NCI-H524 treated with DMSO at 0.1 percent for 48 hours (cell line): ENCODE measurements around the gene ISOC2.
A peak's percentile ranks its signal among the peaks of the same experiment; 100 is the strongest.

ENCODE experiments used
- DNase-seq: peaks from one replicate; lab custom pipeline; 2025; lab: John Stamatoyannopoulos, UW

ISOC2 gene

DNA sequence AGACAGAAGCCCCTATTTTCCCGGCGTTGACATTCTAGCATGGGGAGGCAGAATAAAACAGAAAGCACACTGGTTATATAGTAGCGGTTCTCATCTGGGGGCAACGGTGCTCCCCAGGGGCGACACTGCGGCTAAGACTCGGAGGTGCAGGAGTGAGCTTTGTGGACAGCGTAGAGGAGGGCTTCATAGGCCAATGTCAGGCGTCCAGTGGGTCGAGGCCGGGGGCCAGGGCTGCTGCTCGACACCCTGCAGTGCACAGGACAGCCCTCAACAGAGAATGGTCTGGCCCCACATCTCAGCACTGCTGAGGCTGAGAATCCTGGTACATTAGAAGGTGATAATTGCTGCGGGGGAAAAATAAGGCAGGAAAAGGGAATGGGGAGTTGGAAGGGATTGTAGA is 16.5 kb upstream of the ISOC2 start:
- no peak for DNase-seq

- DNase-seq, result peak; percentile 76
These were observed 14.8 kb upstream of the ISOC2 start, which contains the start of gene ZNF628 for GRCh38 chr19:55476100-55476775. ZNF628 (plus strand) TSS chr19:55476617; CDS start chr19:55479911, 3,294 bp downstream.

DNA sequence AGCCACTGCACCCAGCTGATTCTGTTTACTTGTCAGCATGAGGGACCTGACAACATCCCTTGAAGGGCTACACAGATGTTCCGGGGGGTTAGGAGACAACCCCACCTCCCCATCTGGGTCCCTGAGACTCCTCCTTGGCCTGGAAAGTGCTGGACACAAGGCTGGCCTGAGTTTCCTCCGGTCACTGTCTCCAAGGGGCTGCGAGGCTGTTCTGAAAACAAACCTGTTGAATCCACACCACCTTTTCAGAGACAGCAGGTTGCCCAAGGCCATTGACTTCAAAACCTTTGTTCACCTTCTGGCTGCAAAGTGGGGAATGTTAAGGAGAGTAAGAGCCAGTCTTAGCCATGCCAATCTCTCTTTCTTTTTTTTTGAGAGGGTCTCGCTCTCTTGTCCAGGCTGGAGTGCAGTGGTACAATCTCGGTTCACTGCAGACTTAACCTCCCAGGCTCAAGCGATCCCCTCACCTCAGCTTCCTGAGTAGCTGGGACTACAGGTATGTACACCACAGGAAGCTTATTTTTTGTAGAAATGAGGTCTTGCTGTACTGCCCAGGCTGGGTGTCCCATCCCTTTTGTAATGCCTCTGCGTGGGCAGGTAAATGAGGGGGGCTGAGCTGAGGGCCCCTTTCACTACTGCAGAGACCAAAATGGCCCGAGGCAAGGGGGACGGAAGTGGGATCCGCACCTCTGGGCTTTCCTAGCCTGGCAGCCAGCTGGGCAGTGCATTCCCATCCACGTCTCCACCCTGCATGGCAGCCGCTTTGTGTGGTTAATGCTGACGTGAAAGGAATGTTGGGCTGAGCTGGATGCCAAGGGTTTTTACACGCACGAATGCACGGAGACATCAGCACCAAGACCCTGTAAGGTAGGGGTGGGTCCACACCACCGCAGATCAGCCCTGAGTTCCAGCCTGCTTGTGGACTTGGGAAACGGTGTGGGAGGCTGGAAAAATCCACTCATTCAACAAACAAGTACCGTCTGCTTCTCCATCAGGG is 13.1 kb upstream of the ISOC2 start:
- no peak for DNase-seq

DNA sequence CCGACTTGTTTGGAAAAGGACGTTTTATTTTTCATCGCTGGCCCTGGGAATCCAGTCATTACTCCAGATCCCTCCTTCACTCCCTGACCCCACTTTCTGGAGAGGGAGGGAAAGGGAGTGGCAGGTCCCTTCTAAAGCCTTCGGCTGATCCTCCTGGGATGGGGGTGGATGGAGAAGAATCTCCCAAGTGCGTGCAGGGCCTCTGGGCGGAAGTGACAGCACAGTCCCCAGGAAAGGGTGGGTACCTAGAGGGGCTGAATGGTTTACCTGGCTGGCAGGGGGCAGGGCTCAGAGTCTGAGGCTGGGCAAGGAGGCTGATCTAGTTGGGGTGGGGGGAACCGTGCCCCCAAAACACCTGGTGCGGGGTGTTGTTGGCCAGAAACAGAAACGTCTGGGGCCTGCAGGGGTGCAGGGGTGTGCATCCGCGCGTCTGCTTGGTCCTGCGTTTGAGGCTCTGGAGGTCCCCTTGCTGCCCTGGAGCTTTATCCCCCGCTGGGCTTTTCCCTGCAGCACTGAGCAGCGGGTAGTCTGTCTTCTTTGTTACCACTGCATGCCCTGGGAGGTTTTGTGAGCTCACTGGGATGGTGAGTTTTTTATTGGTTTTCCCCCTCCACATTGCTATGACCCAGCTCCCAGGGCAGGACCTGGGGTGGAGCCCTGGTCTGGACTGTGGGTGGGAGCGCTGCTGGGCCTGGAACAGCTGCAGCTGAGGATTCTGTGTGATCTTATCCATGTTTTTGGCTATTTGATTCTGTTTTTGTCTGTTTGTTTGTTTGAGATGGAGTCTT is 12.0 kb upstream of the ISOC2 start:
- no peak for DNase-seq

DNA sequence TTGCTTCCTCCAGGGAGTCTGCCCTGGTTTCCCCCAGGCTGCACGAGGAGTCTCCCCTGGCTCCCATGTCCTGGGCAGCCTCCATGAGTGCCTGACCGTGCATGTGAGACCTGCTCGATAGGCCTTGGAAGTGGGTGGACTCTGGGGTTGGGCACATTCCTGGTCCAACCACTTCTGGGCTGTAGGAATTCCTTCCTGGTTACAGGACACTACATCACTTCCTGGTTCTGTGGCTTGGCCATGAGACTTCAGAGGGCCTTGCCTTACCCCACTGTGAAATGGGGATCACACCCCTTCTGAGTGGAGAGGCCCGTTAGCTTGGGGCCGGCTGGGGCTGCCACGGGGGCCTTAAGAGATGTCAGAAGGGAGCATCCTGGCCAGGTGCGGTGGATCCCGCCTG is 11.0 kb upstream of the ISOC2 start:
- no peak for DNase-seq

GRCh38 chr19:55471266-55471665 is 9.8 kb upstream of the ISOC2 start:
- no peak for DNase-seq

DNA sequence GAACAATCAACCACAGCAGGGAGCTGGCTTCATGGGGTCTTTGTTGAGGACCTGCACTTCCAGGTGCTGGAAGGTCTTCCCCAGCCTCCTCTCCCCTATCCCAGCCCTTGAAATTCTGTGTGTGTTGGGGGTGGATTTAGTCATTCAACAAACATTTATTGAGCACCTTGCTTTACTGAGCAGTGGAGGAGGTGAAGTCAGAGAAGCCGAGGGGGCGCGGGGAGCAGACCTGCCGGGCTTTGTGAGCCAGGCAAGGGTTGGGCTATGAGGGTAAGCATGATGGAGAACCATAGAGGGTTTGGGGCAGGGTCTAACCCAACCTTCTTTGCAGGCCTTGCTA is 6.6 kb upstream of the ISOC2 start:
- DNase-seq, result no peak

DNA sequence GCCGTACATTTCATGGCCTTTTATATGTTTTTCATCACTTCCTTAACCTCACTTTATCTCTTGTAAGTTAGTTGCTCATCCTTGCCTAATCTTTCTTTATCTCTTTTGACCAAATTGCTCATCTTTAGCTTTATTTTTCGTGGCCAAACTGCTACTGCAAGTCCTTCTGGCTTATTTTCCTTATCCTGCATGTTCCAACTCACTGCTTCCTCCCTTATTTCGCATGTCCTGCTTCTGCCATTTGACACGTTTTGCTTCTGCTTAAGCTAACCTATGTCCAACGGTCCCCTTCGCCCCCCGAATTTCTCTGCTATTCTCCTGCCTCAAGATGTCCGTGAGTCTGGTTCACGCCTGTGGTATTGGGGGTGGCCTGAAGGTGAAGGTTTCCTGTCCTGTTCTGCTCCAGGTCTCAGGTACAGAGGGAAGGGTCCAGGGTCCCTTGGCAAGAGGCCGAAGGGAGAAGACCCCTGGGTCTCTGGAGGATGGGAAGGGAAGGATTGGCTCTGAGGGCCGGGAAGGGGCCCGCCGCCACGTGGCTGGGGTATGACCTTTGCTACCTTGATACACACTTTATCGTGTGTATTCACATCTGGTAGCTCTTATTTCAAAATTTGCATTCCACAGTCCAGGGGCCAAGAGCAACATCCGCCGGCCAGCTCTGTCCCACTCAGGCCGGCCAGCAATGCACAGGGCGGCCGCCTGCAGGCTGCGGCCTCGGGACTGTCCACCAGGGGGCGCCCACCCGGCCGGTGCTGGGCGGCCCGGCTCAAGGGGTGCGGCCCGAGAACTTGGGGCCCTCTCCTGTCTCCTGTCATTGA is 6.0 kb upstream of the ISOC2 start:
- no peak for DNase-seq

GRCh38 chr19:55466241-55466614 is 4.8 kb upstream of the ISOC2 start:
- no peak for DNase-seq

GRCh38 chr19:55465460-55466240 is 4.2 kb upstream of the ISOC2 start:
- no peak for DNase-seq

- no peak for DNase-seq
These were observed 3.2 kb upstream of the ISOC2 start, which contains the start of gene C19orf85 for GRCh38 chr19:55464662-55465054. C19orf85 (minus strand) TSS chr19:55464751; CDS start chr19:55464554, 197 bp downstream.

DNA sequence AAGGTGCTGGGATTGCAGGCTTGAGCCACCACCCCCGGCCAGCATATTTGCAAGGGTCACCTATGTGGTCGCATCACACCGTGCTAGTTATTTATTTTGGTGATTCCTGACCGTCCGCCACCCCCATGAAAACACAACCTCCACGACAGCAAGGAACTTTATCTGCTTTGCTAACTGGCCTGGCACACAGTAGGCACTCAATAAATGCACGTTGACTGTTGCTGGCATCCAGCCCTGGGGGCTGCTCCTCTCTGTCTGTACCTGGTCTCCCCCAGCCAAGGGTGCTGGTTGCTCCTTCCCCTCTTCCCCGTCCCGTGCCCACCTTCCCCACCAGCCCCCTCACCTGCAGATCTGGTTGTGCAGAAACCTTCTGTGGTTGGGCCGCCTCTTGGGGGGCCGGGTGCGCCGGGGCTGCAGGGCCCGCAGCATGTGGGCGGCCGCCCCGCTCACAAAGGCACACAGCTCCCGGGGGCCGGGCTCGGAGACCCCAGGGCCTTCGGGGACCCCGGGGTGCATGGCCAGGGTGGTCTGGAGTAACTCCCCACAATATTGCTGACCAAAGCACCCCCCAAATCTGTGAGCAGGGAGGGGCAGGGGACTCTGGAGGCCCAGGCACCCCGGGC is 2.7 kb upstream of the ISOC2 start:
- DNase-seq, result no peak

DNA sequence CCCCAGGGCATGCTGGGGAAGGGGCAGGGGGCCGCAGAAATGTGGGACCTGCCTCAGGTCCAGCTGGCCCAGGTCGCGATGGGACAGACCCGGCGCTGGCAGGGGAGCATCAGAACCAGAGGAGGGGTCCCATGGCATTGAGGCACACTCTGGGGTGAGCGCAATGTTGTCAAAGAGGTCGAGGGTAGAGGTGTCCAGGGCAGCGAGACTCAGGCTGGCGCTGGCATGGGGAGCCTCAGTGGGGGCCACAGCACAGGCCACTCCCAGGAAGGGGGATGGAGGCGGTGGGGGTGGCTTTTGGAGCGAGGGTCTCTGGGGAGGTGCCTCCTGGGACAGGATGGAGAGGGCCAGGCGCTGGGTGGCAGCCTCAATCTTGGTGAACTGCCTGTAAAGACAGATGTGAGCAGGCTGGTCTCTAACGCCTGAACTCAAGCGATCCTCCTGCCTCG is 2.2 kb upstream of the ISOC2 start:
- no peak for DNase-seq

DNA sequence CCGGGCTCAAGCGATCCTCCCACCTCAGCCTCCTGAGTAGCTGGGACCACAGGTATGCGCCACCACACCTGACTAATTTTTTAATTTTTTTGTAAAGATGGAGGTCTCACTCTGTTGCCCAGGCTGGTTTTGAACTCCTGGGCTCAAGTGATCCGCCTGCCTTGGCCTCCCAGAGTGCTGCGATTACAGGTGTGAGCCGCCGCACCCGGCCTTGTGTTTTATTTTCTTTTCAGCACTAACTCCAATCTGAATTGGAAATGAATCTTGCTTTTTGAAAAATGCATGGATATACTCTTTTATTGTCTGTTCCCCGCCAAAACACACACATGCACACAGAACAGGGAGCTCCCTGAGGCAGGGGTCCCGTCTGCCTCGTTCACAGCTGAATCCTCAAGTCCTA is 1.3 kb upstream of the ISOC2 start:
- DNase-seq, result no peak

GRCh38 chr19:55461974-55462626 is 658 bp upstream of the ISOC2 start:
- no peak for DNase-seq

GRCh38 chr19:55460670-55461258 is 678 bp downstream of the ISOC2 start:
- DNase-seq, result no peak

GRCh38 chr19:55459950-55460657 is 1.3 kb downstream of the ISOC2 start:
- no peak for DNase-seq

DNA sequence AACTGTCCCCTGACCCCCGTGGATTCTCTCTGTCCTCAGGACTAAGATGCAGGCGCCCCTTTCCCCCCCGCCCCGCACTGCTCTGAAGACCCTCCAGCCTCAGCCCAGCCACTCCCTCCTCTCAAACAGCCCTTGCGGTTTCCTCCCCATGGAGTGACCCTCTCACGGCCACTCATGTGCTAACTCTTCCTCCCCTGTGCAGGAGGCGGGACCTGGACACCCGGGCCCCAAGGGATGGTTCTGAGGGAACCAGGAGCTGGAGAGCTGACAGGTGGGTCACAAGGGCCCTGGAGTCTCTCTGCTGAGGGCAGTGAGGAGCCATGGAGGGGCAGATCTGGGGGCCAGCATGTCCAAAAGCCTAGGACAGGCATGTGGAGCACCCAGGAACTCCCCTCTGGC is 1.9 kb downstream of the ISOC2 start:
- no peak for DNase-seq
